Stomach smooth muscle (tissue), 2 donors: ENCODE measurements around the gene CAVIN1.
A peak's percentile ranks its signal among the peaks of the same experiment; 100 is the strongest.

Source experiments
- H3K27ac ChIP-seq: one replicate; pipeline ENCODE4 v1.7.0; 2013; ENCODE audit warnings: mild to moderate bottlenecking, low read length, inconsistent platforms
- H3K27me3 ChIP-seq, 2 donors: one replicate each; pipeline ENCODE4 v1.7.0; 2013; ENCODE audit warnings: low read length in 2 of 2; ENCODE audit not compliant: insufficient read depth in 2 of 2, control insufficient read depth in 1 of 2
- H3K36me3 ChIP-seq, 2 donors: one replicate each; pipeline ENCODE4 v1.7.0; 2013; ENCODE audit warnings: low read length in 2 of 2; ENCODE audit not compliant: control insufficient read depth in 2 of 2, insufficient read depth in 2 of 2
- H3K4me1 ChIP-seq: one replicate; pipeline ENCODE4 v1.7.0; 2013; ENCODE audit warnings: low read length; ENCODE audit not compliant: control insufficient read depth, insufficient read depth
- H3K4me3 ChIP-seq, 2 donors: one replicate each; pipeline ENCODE4 v1.7.0; 2013; ENCODE audit warnings: low read length in 2 of 2
- H3K9ac ChIP-seq, 2 donors: one replicate each; pipeline ENCODE4 v1.7.0; 2013; ENCODE audit warnings: low read length in 2 of 2, mild to moderate bottlenecking in 1 of 2
- H3K9me3 ChIP-seq, 2 donors: one replicate each; pipeline ENCODE4 v1.7.0; 2013; ENCODE audit warnings: low read length in 2 of 2; ENCODE audit not compliant: control insufficient read depth in 2 of 2
- donor health status: healthy.
- donor health status: Pancreatic carcinoma.

Gene CAVIN1

GRCh38 chr17:42422958-42423712, at the start of gene CAVIN1:
Gene CAVIN1, minus strand, starts transcription at chr17:42423256. Its CDS starts 159 bp downstream, at chr17:42423097.
- H3K36me3 ChIP-seq = no peaks in the 10 kb centered on the region
- no peaks in the 10 kb centered on the region for H3K27me3 ChIP-seq
- peaks cover 36% of the 10 kb centered on the region for H3K4me1 ChIP-seq
- H3K27ac ChIP-seq = peak within 1 kb of the TSS; percentile 96
- peak within 1 kb of the TSS; percentile 85 to 97 for H3K9ac ChIP-seq
- no peaks in the 10 kb centered on the region for H3K9me3 ChIP-seq
- peak within 1 kb of the TSS; percentile 99 to 100 for H3K4me3 ChIP-seq

GRCh38 chr17:42467889-42468288, 44.8 kb upstream of the CAVIN1 start:
- H3K4me1 ChIP-seq = peaks cover 2% of the 10 kb centered on the region
- H3K36me3 ChIP-seq = peaks cover 22 to 44% of the 10 kb centered on the region in 2 donors
- no peaks in the 10 kb centered on the region for H3K27me3 ChIP-seq
- H3K9me3 ChIP-seq = no peaks in the 10 kb centered on the region
- no peak overlapping the region for H3K27ac ChIP-seq
- H3K4me3 ChIP-seq = no peak overlapping the region
- H3K9ac ChIP-seq = no peak overlapping the region

GRCh38 chr17:42463976-42464400, 40.9 kb upstream of the CAVIN1 start:
- Histone ChIP-seq H3K27ac (no peak overlapping the region), H3K9me3 (no peaks in the 10 kb centered on the region), H3K36me3 (peaks cover 11 to 35% of the 10 kb centered on the region in 2 donors), H3K4me1 (peaks cover 4% of the 10 kb centered on the region), H3K27me3 (no peaks in the 10 kb centered on the region), H3K4me3 (no peak overlapping the region), H3K9ac (no peak overlapping the region)

- H3K9me3 ChIP-seq = no peaks in the 10 kb centered on the region
- peak overlapping the region; percentile 93 to 94 for H3K4me3 ChIP-seq
- H3K9ac ChIP-seq = peak overlapping the region in 1 of 2 donors; percentile 7
- H3K4me1 ChIP-seq = peaks cover 8% of the 10 kb centered on the region
- no peaks in the 10 kb centered on the region for H3K27me3 ChIP-seq
- H3K27ac ChIP-seq = no peak overlapping the region
- peaks cover 8 to 13% of the 10 kb centered on the region in 2 donors for H3K36me3 ChIP-seq
These were observed 37.3 kb upstream of the CAVIN1 start for GRCh38 chr17:42460371-42460770.

- Histone ChIP-seq H3K4me3 (peak overlapping the region; percentile 93 to 94), H3K36me3 (peaks cover 8 to 13% of the 10 kb centered on the region in 2 donors), H3K4me1 (peaks cover 8% of the 10 kb centered on the region), H3K27ac (peak overlapping the region; percentile 96), H3K27me3 (no peaks in the 10 kb centered on the region), H3K9me3 (no peaks in the 10 kb centered on the region), H3K9ac (peak overlapping the region in 1 of 2 donors; percentile 7)
These were observed 36.8 kb upstream of the CAVIN1 start for GRCh38 chr17:42459801-42460281.

GRCh38 chr17:42459256-42459800, 36.3 kb upstream of the CAVIN1 start:
- Histone ChIP-seq H3K4me1 (peaks cover 8% of the 10 kb centered on the region), H3K4me3 (peak overlapping the region; percentile 93 to 94), H3K9ac (peak overlapping the region; percentile 96 to 97), H3K27ac (peak overlapping the region; percentile 96), H3K36me3 (peaks cover 8 to 13% of the 10 kb centered on the region in 2 donors), H3K27me3 (no peaks in the 10 kb centered on the region), H3K9me3 (no peaks in the 10 kb centered on the region)

GRCh38 chr17:42458497-42459255, 35.6 kb upstream of the CAVIN1 start, which contains the start of gene ATP6V0A1:
Gene ATP6V0A1, plus strand, starts transcription at chr17:42458878. Its CDS starts 2,017 bp downstream, at chr17:42460895.
- H3K9me3 ChIP-seq = no peaks in the 10 kb centered on the region
- peak within 1 kb of the TSS; percentile 96 for H3K27ac ChIP-seq
- peak within 1 kb of the TSS; percentile 96 to 97 for H3K9ac ChIP-seq
- no peaks in the 10 kb centered on the region for H3K27me3 ChIP-seq
- peaks cover 6 to 9% of the 10 kb centered on the region in 2 donors for H3K36me3 ChIP-seq
- H3K4me1 ChIP-seq = peaks cover 6% of the 10 kb centered on the region
- peak within 1 kb of the TSS; percentile 93 to 94 for H3K4me3 ChIP-seq

- no peak overlapping the region for H3K4me3 ChIP-seq
- H3K27ac ChIP-seq = no peak overlapping the region
- H3K9ac ChIP-seq = no peak overlapping the region
- no peaks in the 10 kb centered on the region for H3K27me3 ChIP-seq
- H3K36me3 ChIP-seq = peaks cover 2 to 4% of the 10 kb centered on the region in 2 donors
- H3K4me1 ChIP-seq = peaks cover 6% of the 10 kb centered on the region
- H3K9me3 ChIP-seq = no peaks in the 10 kb centered on the region
These were observed 34.2 kb upstream of the CAVIN1 start for GRCh38 chr17:42457107-42457792.

- H3K9me3 ChIP-seq = no peaks in the 10 kb centered on the region
- H3K9ac ChIP-seq = no peak overlapping the region
- no peak overlapping the region for H3K4me3 ChIP-seq
- no peak overlapping the region for H3K27ac ChIP-seq
- H3K4me1 ChIP-seq = peaks cover 6% of the 10 kb centered on the region
- H3K36me3 ChIP-seq = peaks cover 2 to 4% of the 10 kb centered on the region in 2 donors
- no peaks in the 10 kb centered on the region for H3K27me3 ChIP-seq
These were observed 33.4 kb upstream of the CAVIN1 start for GRCh38 chr17:42456223-42457106.
